ENCODE results near the gene HLA-A.
A peak's percentile ranks its signal among the peaks of the same experiment; 100 is the strongest.

The HLA-A gene

DNA sequence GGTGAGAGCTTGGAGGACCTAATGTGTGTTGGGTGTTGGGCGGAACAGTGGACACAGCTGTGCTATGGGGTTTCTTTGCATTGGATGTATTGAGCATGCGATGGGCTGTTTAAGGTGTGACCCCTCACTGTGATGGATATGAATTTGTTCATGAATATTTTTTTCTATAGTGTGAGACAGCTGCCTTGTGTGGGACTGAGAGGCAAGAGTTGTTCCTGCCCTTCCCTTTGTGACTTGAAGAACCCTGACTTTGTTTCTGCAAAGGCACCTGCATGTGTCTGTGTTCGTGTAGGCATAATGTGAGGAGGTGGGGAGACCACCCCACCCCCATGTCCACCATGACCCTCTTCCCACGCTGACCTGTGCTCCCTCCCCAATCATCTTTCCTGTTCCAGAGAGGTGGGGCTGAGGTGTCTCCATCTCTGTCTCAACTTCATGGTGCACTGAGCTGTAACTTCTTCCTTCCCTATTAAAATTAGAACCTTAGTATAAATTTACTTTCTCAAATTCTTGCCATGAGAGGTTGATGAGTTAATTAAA lies 3.0 kb downstream of the HLA-A start:
- no peak overlapping the region for H3K27ac Mint-ChIP-seq
- peak overlapping the region; percentile 43 to 74 (median 61) for H3K4me3 Mint-ChIP-seq
- peaks cover 24% of the 10 kb centered on the region for H3K4me1 Mint-ChIP-seq
- TF ChIP-seq, protein P1, sequence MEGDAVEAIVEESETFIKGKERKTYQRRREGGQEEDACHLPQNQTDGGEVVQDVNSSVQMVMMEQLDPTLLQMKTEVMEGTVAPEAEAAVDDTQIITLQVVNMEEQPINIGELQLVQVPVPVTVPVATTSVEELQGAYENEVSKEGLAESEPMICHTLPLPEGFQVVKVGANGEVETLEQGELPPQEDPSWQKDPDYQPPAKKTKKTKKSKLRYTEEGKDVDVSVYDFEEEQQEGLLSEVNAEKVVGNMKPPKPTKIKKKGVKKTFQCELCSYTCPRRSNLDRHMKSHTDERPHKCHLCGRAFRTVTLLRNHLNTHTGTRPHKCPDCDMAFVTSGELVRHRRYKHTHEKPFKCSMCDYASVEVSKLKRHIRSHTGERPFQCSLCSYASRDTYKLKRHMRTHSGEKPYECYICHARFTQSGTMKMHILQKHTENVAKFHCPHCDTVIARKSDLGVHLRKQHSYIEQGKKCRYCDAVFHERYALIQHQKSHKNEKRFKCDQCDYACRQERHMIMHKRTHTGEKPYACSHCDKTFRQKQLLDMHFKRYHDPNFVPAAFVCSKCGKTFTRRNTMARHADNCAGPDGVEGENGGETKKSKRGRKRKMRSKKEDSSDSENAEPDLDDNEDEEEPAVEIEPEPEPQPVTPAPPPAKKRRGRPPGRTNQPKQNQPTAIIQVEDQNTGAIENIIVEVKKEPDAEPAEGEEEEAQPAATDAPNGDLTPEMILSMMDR (IDR thresholded peaks at IDR 0.05; ENCODE audit: unreplicated experiment in 3 of 3): no peak
- H3K36me3 Mint-ChIP-seq (ENCODE audit: low read depth): peaks cover 22% of the 10 kb centered on the region
- H3K27me3 Mint-ChIP-seq (ENCODE audit: low read depth): peaks cover 16% of the 10 kb centered on the region
- no peaks in the 10 kb centered on the region for H3K9me3 Mint-ChIP-seq

DNA sequence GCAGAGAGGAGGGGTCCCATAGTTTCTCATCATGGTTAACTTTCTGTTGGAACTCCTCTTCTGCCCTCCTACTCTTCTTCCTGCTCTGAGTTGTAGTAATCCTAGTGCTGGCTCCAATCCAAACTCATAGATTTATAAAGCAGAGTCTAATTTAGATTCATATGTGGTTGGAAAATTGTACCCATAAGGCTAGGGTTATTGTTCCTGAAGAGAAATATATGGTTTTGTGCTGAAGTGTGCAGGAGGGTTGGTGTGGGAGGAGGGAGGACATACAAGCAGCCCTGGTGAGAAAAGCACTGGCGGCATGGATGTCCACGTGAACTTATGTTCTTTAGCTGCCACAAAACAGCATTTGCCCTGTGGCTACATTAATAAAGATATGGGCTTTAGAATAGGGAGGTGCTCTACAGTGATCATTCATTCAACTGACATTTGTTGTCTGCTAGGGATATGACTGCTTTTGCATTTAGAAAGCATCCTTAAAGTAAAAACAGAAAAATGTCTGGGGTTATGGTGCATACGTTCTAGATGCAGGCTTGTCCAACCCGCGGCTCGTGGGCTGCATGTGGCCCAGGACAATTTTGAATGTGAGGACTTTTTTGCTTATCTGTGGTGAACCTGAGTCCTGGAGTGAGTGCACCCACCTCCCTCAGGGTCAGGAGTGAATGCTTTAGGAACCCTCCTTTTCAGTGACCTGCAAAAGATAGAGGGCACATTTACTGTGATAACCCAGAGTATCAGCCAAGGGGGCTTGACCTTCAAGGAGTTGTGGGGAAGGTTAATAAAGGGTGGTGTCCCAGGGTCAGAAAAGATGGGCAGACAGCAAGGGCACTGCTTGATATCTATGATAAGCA lies 4.1 kb downstream of the HLA-A start:
- Mint-ChIP-seq H3K4me3 (peak overlapping the region; percentile 65 to 74 (median 70)), H3K9me3 (no peaks in the 10 kb centered on the region), H3K4me1 (peaks cover 29% of the 10 kb centered on the region), H3K27me3 (ENCODE audit: low read depth) (peaks cover 16% of the 10 kb centered on the region), H3K36me3 (ENCODE audit: low read depth) (peaks cover 22% of the 10 kb centered on the region), H3K27ac (peak overlapping the region in 1 of 3 experiments; percentile 16)
- TF ChIP-seq, protein P1 (IDR thresholded peaks at IDR 0.05; ENCODE audit: unreplicated experiment in 3 of 3): no peak

DNA sequence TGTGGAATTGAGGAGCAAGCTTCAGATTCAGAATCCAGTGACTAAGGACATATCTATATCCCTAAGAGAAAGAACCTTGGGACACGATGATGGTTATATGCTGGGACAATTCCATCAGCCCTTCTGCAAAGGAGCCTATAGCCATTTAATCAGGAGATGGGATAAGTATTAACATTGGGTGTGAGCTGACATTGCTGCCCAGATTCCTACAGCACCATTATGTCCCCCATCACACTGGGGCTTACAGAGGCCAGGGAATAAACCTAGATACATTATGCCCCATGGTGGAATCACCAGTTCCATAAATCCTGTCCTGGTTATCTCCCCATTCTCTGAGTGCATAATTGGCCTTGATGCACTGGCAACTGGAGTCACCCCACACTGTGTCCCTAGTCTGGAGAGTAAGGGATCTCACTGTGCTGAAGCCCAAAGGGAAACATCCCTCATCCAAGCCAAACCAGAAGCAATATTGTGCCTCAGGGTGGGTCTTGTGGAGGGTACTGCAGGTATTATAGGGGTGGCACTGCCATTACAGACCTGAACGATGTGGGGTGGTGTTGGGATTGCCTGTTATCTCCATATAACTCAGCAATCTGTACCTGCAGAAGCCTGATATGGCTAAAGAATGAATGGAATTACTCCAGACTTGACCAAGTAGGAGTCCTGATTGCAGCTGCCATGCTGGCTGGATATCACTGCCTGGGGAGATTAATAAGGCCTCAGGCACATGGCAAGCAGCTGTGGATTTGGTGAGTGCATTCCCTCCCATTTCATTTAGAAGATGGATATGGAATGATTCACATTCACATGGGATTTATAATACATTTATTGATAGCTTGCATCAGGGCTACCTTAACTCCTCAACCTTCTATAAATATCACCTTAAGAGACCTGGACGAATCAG lies 5.0 kb downstream of the HLA-A start:
- H3K9me3 Mint-ChIP-seq: no peaks in the 10 kb centered on the region
- peaks cover 21% of the 10 kb centered on the region for H3K4me1 Mint-ChIP-seq

DNA sequence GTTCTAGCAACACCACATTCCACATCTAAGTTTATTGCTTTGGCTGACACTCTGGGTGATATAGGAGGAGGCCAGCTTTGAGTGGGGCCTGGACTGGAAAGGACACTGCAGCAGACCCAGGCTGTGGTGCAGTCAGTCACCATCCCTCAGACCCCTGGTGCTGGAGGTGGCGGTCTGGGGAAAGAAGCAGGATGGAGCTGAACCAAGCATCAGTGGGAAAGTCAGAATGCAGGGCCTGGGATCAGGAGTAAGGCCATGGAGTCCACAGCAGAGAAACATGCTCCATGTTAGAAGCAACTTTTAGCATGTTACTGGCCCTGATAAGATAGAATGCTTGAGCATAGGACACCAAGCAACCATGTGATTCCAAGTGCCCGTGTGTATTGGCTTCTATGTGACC lies 5.9 kb downstream of the HLA-A start:
- Mint-ChIP-seq H3K9me3 (no peaks in the 10 kb centered on the region), H3K36me3 (ENCODE audit: low read depth) (peaks cover 22% of the 10 kb centered on the region), H3K27ac (no peak overlapping the region)

More for the DNA sequence above, 5.0 kb downstream of the HLA-A start:
- no peak overlapping the region for H3K4me3 Mint-ChIP-seq
- no peak overlapping the region for H3K27ac Mint-ChIP-seq
- H3K36me3 Mint-ChIP-seq (ENCODE audit: low read depth): peaks cover 22% of the 10 kb centered on the region
- peaks cover 8% of the 10 kb centered on the region for H3K27me3 Mint-ChIP-seq (ENCODE audit: low read depth)
- TF ChIP-seq, protein P1 (IDR thresholded peaks at IDR 0.05; ENCODE audit: unreplicated experiment in 3 of 3): no peak

DNA sequence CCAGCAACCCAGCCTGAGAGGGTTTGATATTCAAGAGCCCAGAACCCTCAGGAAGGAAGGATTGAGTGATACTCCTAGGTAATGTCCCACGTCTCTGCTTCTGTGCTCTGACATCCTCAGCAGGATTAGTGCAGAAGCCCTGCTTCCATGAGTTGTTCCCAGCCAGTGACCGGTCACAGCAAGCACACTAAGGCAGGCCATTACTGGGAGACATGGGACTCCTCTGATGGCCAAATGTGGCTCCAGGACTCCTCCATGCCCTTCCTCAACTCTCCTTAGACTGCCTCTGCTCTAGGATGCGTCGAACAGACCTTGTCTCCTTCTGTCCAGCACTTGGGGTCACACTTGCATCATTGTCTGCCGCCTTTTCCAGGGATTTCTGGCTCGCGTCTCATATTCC lies 7.6 kb downstream of the HLA-A start:
- Mint-ChIP-seq H3K36me3 (ENCODE audit: low read depth) (peaks cover 15% of the 10 kb centered on the region), H3K27ac (no peak overlapping the region), H3K27me3 (ENCODE audit: low read depth) (peaks cover 8% of the 10 kb centered on the region), H3K4me1 (peaks cover 25% of the 10 kb centered on the region), H3K9me3 (no peaks in the 10 kb centered on the region), H3K4me3 (no peak overlapping the region)
- TF ChIP-seq, protein P1 (IDR thresholded peaks at IDR 0.05; ENCODE audit: unreplicated experiment in 3 of 3): no peak

More for the DNA sequence above, 5.9 kb downstream of the HLA-A start:
- no peak overlapping the region for H3K4me3 Mint-ChIP-seq
- TF ChIP-seq, protein P1 (IDR thresholded peaks at IDR 0.05; ENCODE audit: unreplicated experiment in 3 of 3): no peak
- peaks cover 8% of the 10 kb centered on the region for H3K27me3 Mint-ChIP-seq (ENCODE audit: low read depth)
- H3K4me1 Mint-ChIP-seq: peaks cover 24% of the 10 kb centered on the region
